Esophagus squamous epithelium (tissue), 5 donors: ENCODE data around the gene ABHD12B. TPM values are rescaled to one million over a fixed set of nuclear protein-coding genes. Genes with fewer than 3 reads are reported as not detected.
"Not testable (repeated sequence)": the region's sequence is repeated elsewhere in the genome, so short reads cannot be mapped to it uniquely, and the experiment has no call there.

ENCODE experiments used
- DNase-seq: peaks from one replicate; lab custom pipeline; 2025; lab: John Stamatoyannopoulos, UW
- H3K27ac ChIP-seq, 4 donors: fragments of 200-600 bp; sonication (generic); one replicate each; pipeline ENCODE4 v1.5.1; 2016 to 2019; ENCODE audit warnings: mild to moderate bottlenecking in 1 of 4
- H3K27me3 ChIP-seq, 4 donors: fragments of 200-600 bp; sonication (generic); 1 replicate in 3 of 4; 2 replicates in 1 of 4; pipeline versions ENCODE4 v1.5.1 to v1.6.0; 2017 to 2021; ENCODE audit warnings: antibody characterized with exemption in 1 of 4
- H3K36me3 ChIP-seq, 3 donors: fragments of 200-600 bp; sonication (generic); one replicate each; pipeline ENCODE4 v1.5.1; 2016 to 2019
- H3K4me1 ChIP-seq, 3 donors: fragments of 200-600 bp; sonication (generic); one replicate each; pipeline ENCODE4 v1.5.1; 2017 to 2019
- H3K4me3 ChIP-seq, 4 donors: fragments of 200-600 bp; sonication (generic); 1 replicate in 3 of 4; 2 replicates in 1 of 4; pipeline ENCODE4 v1.5.1; 2016 to 2019; ENCODE audit warnings: mild to moderate bottlenecking in 2 of 4, moderate library complexity in 1 of 4
- H3K9me3 ChIP-seq, 3 donors: fragments of 200-600 bp; sonication (generic); one replicate each; pipeline ENCODE4 v1.5.1; 2016 to 2019
- CTCF ChIP-seq, 6 experiments: fragments of 450-650 bp in 4 of 6; fragments of 200-600 bp in 2 of 6; sonication (generic) in 2 of 6; IDR thresholded peaks; one replicate each; pipeline ENCODE4 v1.5.1; 2016 to 2019; ENCODE audit warnings: antibody characterized with exemption in 6 of 6, mild to moderate bottlenecking in 4 of 6, moderate library complexity in 4 of 6
- POLR2A ChIP-seq, 4 donors: fragments of 450-650 bp; IDR thresholded peaks; one replicate each; pipeline ENCODE4 v1.6.1; 2017; ENCODE audit warnings: antibody characterized with exemption in 4 of 4, mild to moderate bottlenecking in 4 of 4, moderate library complexity in 3 of 4
- WGBS, 2 donors: methylation state at CpG; one replicate each; pipeline ENCODE4 v1.1.5; 2018; 5-methylcytosine and 5-hydroxymethylcytosine counted together
- intact Hi-C: fragments of 100-400 bp; cut with DNase I; formaldehyde crosslinking; loops from one replicate; pipeline ENCODE4 v1.15.0; 2022
- total RNA-seq, 4 donors: library from RNA; depleted of rRNA; stranded (reverse); fragments of >200 nt; gene quantifications; one replicate each; pipeline ENCODE4 v1.1.0, GENCODE V29; 2016
- donor health status: DM: yes; HTN: yes; CAD: no.

Gene ABHD12B
- total RNA-seq, 4 donors from 2014 or later, result 0.53 TPM; not detected in 3

GRCh38 chr14:50941151-50941550 is 69.3 kb downstream of the ABHD12B start:
- DNase-seq, result no peak
- Histone ChIP-seq H3K4me1 (peaks cover 4 to 62% (median 18%) of the 10 kb centered on the region in 3 donors), H3K4me3 (no peak overlapping the region), H3K27me3 (no peaks in the 10 kb centered on the region), H3K9me3 (no peaks in the 10 kb centered on the region), H3K36me3 (peaks cover 0 to 23% (median 0%) of the 10 kb centered on the region in 3 donors), H3K27ac (no peak overlapping the region)
- 59 to 69% methylated on average over 6 of the region's 6 CpGs for WGBS, 2 donors
- intact Hi-C loops, result no loop called here
- TF ChIP-seq CTCF (IDR thresholded peaks at IDR 0.05) (no peak), POLR2A (IDR thresholded peaks at IDR 0.05) (no peak)

- peaks cover 4 to 58% (median 18%) of the 10 kb centered on the region in 3 donors for H3K4me1 ChIP-seq
- 92 to 95% methylated on average over 8 of the region's 8 CpGs for WGBS, 2 donors
- intact Hi-C loops, H3K4me3 ChIP-seq, DNase-seq, H3K27me3 ChIP-seq, H3K9me3 ChIP-seq, H3K27ac ChIP-seq: not testable (repeated sequence)
- peaks cover 0 to 18% (median 0%) of the 10 kb centered on the region in 3 donors for H3K36me3 ChIP-seq
Measured at GRCh38 chr14:50941638-50942037, 69.8 kb downstream of the ABHD12B start.

- Histone ChIP-seq H3K9me3 (no peaks in the 10 kb centered on the region), H3K4me3 (peak overlapping the region; percentile 60 to 91 (median 77)), H3K36me3 (peaks cover 0 to 18% (median 0%) of the 10 kb centered on the region in 3 donors), H3K27ac (peak overlapping the region; percentile 85 to 95 (median 90)), H3K27me3 (no peaks in the 10 kb centered on the region), H3K4me1 (peaks cover 4 to 41% (median 8%) of the 10 kb centered on the region in 3 donors)
- TF ChIP-seq POLR2A (IDR thresholded peaks at IDR 0.05) (no peak), CTCF (IDR thresholded peaks at IDR 0.05) (no peak)
- intact Hi-C loops, result no loop called here
- DNase-seq, result no peak
- whole genome bisulfite sequencing, 2 donors, result 6 to 32% methylated on average over 7 to 13 of the region's 26 CpGs
Measured at GRCh38 chr14:50943261-50943942, 71.5 kb downstream of the ABHD12B start.

- no peaks in the 10 kb centered on the region for H3K27me3 ChIP-seq
- H3K36me3 ChIP-seq, result peaks cover 0 to 18% (median 0%) of the 10 kb centered on the region in 3 donors
- intact Hi-C loops, result no loop called here
- WGBS, 2 donors, result 0 to 3% methylated on average over 5 to 13 of the region's 74 CpGs
- H3K4me3 ChIP-seq, result peak within 1 kb of the TSS; percentile 60 to 91 (median 77)
- TF ChIP-seq POLR2A (IDR thresholded peaks at IDR 0.05), result peak in 2 of 4 donors; percentile 73 to 79
- TF ChIP-seq CTCF (IDR thresholded peaks at IDR 0.05), result no peak
- no peak for DNase-seq
- H3K9me3 ChIP-seq, result no peaks in the 10 kb centered on the region
- H3K4me1 ChIP-seq, result peaks cover 4 to 37% (median 8%) of the 10 kb centered on the region in 3 donors
- peak within 1 kb of the TSS; percentile 85 to 95 (median 90) for H3K27ac ChIP-seq
Measured at GRCh38 chr14:50943943-50944646, 72.2 kb downstream of the ABHD12B start, which contains the start of gene PYGL. Gene PYGL, minus strand, starts transcription at chr14:50944483. Its CDS starts 80 bp downstream, at chr14:50944403.

- WGBS, 2 donors, result 4 to 22% methylated on average over 14 to 19 of the region's 29 CpGs
- TF ChIP-seq CTCF (IDR thresholded peaks at IDR 0.05) (no peak), POLR2A (IDR thresholded peaks at IDR 0.05) (no peak)
- peaks cover 4 to 37% (median 8%) of the 10 kb centered on the region in 3 donors for H3K4me1 ChIP-seq
- intact Hi-C loops, result no loop called here
- peaks cover 0 to 18% (median 0%) of the 10 kb centered on the region in 3 donors for H3K36me3 ChIP-seq
- H3K27ac ChIP-seq, result peak overlapping the region; percentile 85 to 95 (median 90)
- H3K4me3 ChIP-seq, result peak overlapping the region; percentile 60 to 91 (median 77)
- no peaks in the 10 kb centered on the region for H3K9me3 ChIP-seq
- H3K27me3 ChIP-seq, result no peaks in the 10 kb centered on the region
- no peak for DNase-seq
Measured at GRCh38 chr14:50944647-50945413, 73.0 kb downstream of the ABHD12B start.
